Gastrocnemius medialis (tissue), 4 donors: ENCODE results near the gene GABBR2. TPM values are rescaled to one million over a fixed set of nuclear protein-coding genes. Genes with fewer than 3 reads are reported as not detected.

Experiments
- ATAC-seq, 2 donors: fragments of 150-250 bp; one replicate each; pipeline ENCODE4 v1.9.1; 2016
- DNase-seq, 2 donors: peaks; one replicate each; pipeline ENCODE4 v3.0.0-alpha.2; 2019
- H3K27ac ChIP-seq, 4 donors: fragments of 200-600 bp; sonication (generic); 1 replicate in 1 of 4; 2 replicates in 3 of 4; pipeline ENCODE4 v1.5.1; 2016 to 2018; ENCODE audit warnings: mild to moderate bottlenecking in 2 of 4, moderate library complexity in 1 of 4
- H3K27me3 ChIP-seq, 3 donors: fragments of 200-600 bp; sonication (generic) in 2 of 3; 1 replicate in 1 of 3; 2 replicates in 2 of 3; pipeline versions ENCODE4 v1.5.1 to v1.6.0; 2016 to 2019; ENCODE audit warnings: mild to moderate bottlenecking in 1 of 3, moderate library complexity in 1 of 3
- H3K36me3 ChIP-seq, 2 donors: fragments of 200-600 bp; sonication (generic) in 1 of 2; one replicate each; pipeline ENCODE4 v1.5.1; 2017 to 2018
- H3K4me1 ChIP-seq, 2 donors: fragments of 200-600 bp; sonication (generic) in 1 of 2; one replicate each; pipeline ENCODE4 v1.5.1; 2016 to 2017; ENCODE audit warnings: mild to moderate bottlenecking in 2 of 2
- H3K4me3 ChIP-seq, 4 donors: fragments of 200-600 bp; sonication (generic) in 3 of 4; 1 replicate in 1 of 4; 2 replicates in 3 of 4; pipeline ENCODE4 v1.5.1; 2016 to 2019; ENCODE audit warnings: mild to moderate bottlenecking in 2 of 4
- H3K9me3 ChIP-seq, 3 donors: fragments of 200-600 bp; sonication (generic) in 2 of 3; 1 replicate in 1 of 3; 2 replicates in 2 of 3; pipeline ENCODE4 v1.5.1; 2016 to 2019
- POLR2A ChIP-seq, 2 donors: fragments of 450-650 bp; IDR thresholded peaks; one replicate each; pipeline ENCODE4 v1.6.1; 2017; ENCODE audit warnings: antibody characterized with exemption in 2 of 2, mild to moderate bottlenecking in 2 of 2, moderate library complexity in 2 of 2
- in situ Hi-C, 4 donors: fragments of 200-750 bp; cut with MboI; loops; one replicate each; pipeline versions ENCODE4 v1.15.0 to v1.8.0; 2017; ENCODE audit warnings: low sequenced_read_pairs in 4 of 4
- intact Hi-C: fragments of 100-400 bp; cut with DNase I; formaldehyde crosslinking; loops from one replicate; pipeline ENCODE4 v1.15.1; 2023; ENCODE audit warnings: low total_unique reads
- total RNA-seq, 4 donors: library from RNA; depleted of rRNA; stranded (reverse); fragments of >200 nt; gene quantifications; one replicate each; pipeline versions ENCODE4 v1.1.0 to v1.2.3, GENCODE V29; 2016
- TF ChIP-seq, protein P1 (sequence below), 5 experiments: fragments of 450-650 bp in 3 of 5; fragments of 200-600 bp in 2 of 5; sonication (generic) in 2 of 5; IDR thresholded peaks in 4 of 5; conservative IDR thresholded peaks in 1 of 5; 1 replicate in 4 of 5; 2 replicates in 1 of 5; pipeline ENCODE4 v1.5.1; 2016 to 2019; ENCODE audit warnings: antibody characterized with exemption in 5 of 5, mild to moderate bottlenecking in 3 of 5, moderate library complexity in 3 of 5

Gene GABBR2
- total RNA-seq, 4 donors from 2014 or later, result 0.46 to 0.80 TPM; not detected in 2

- peaks cover 0 to 4% (median 0%) of the 10 kb centered on the region in 3 donors for H3K27me3 ChIP-seq
Measured at GRCh38 chr9:98580956-98581355, 127.8 kb downstream of the GABBR2 start.

GRCh38 chr9:98579700-98580099 is 129.0 kb downstream of the GABBR2 start:
- in situ Hi-C loops, result loop anchor here in 1 of 4 donors (10.0 kb wide), 1 partner anchor 55 kb away; no protein-coding TSS in a partner anchor
- H3K4me3 ChIP-seq, result no peak overlapping the region
- TF ChIP-seq, protein P1, sequence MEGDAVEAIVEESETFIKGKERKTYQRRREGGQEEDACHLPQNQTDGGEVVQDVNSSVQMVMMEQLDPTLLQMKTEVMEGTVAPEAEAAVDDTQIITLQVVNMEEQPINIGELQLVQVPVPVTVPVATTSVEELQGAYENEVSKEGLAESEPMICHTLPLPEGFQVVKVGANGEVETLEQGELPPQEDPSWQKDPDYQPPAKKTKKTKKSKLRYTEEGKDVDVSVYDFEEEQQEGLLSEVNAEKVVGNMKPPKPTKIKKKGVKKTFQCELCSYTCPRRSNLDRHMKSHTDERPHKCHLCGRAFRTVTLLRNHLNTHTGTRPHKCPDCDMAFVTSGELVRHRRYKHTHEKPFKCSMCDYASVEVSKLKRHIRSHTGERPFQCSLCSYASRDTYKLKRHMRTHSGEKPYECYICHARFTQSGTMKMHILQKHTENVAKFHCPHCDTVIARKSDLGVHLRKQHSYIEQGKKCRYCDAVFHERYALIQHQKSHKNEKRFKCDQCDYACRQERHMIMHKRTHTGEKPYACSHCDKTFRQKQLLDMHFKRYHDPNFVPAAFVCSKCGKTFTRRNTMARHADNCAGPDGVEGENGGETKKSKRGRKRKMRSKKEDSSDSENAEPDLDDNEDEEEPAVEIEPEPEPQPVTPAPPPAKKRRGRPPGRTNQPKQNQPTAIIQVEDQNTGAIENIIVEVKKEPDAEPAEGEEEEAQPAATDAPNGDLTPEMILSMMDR (IDR thresholded peaks at IDR 0.05 in 4 of 5, conservative IDR thresholded peaks at IDR 0.05 in 1 of 5), result no peak
- TF ChIP-seq POLR2A (IDR thresholded peaks at IDR 0.05), result no peak
- H3K4me1 ChIP-seq, result no peaks in the 10 kb centered on the region
- H3K27ac ChIP-seq, result no peak overlapping the region
- no peaks in the 10 kb centered on the region for H3K36me3 ChIP-seq
- intact Hi-C loops, result loop anchor here (10.0 kb wide), 1 partner anchor 75 kb away; no protein-coding TSS in a partner anchor
- ATAC-seq (no peak), DNase-seq (no peak)
- no peaks in the 10 kb centered on the region for H3K9me3 ChIP-seq
- H3K27me3 ChIP-seq, result peaks cover 0 to 4% (median 0%) of the 10 kb centered on the region in 3 donors

More at GRCh38 chr9:98580956-98581355, 127.8 kb downstream of the GABBR2 start:
- TF ChIP-seq POLR2A (IDR thresholded peaks at IDR 0.05), result no peak
- TF ChIP-seq, protein P1 (IDR thresholded peaks at IDR 0.05 in 4 of 5, conservative IDR thresholded peaks at IDR 0.05 in 1 of 5), result no peak
- no peaks in the 10 kb centered on the region for H3K9me3 ChIP-seq
- DNase-seq, result no peak
- intact Hi-C loops, result no loop called here
- no peak overlapping the region for H3K27ac ChIP-seq
- no peak for ATAC-seq
- no peaks in the 10 kb centered on the region for H3K4me1 ChIP-seq
- in situ Hi-C loops, result loop anchor here in 1 of 4 donors (10.0 kb wide), 1 partner anchor 56 kb away; no protein-coding TSS in a partner anchor
- H3K36me3 ChIP-seq, result no peaks in the 10 kb centered on the region
- no peak overlapping the region for H3K4me3 ChIP-seq

DNA sequence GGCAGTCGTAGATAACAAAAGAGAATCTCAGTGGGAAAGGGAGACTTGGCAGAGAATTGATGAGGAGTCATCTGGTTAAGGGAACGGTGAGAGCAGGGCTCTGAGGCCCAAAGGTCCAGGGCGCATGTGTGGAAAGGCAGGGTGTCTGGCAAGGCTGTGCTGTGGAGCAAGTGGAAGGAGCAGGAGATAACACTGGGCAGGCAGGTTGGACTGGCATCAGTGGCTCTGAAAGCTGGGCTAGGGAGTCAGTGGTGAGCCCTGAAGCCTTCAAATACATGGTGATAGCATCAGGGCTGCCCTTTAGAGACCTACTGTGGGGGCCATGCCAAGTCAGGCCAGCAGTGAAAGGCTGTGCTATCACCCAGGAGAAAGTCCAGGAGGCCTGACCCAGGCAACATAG is 131.3 kb downstream of the GABBR2 start:
- Histone ChIP-seq H3K27me3 (peaks cover 0 to 4% (median 0%) of the 10 kb centered on the region in 3 donors), H3K36me3 (no peaks in the 10 kb centered on the region), H3K4me3 (no peak overlapping the region), H3K4me1 (no peaks in the 10 kb centered on the region), H3K27ac (no peak overlapping the region), H3K9me3 (no peaks in the 10 kb centered on the region)
- DNase-seq (no peak), ATAC-seq (no peak)
- in situ Hi-C loops, result no loop called here
- no peak for TF ChIP-seq POLR2A (IDR thresholded peaks at IDR 0.05)
- TF ChIP-seq, protein P1 (IDR thresholded peaks at IDR 0.05 in 4 of 5, conservative IDR thresholded peaks at IDR 0.05 in 1 of 5), result no peak
- intact Hi-C loops, result loop anchor here (10.0 kb wide), 1 partner anchor 77 kb away; no protein-coding TSS in a partner anchor

- Histone ChIP-seq H3K36me3 (no peaks in the 10 kb centered on the region), H3K27me3 (peaks cover 0 to 4% (median 0%) of the 10 kb centered on the region in 3 donors), H3K4me1 (no peaks in the 10 kb centered on the region), H3K27ac (no peak overlapping the region), H3K9me3 (no peaks in the 10 kb centered on the region), H3K4me3 (no peak overlapping the region)
- ATAC-seq (no peak), DNase-seq (no peak)
- in situ Hi-C loops (no loop called here), intact Hi-C loops (loop anchor here (10.0 kb wide), 1 partner anchor 78 kb away; no protein-coding TSS in a partner anchor)
- TF ChIP-seq POLR2A (IDR thresholded peaks at IDR 0.05), result no peak
- TF ChIP-seq, protein P1 (IDR thresholded peaks at IDR 0.05 in 4 of 5, conservative IDR thresholded peaks at IDR 0.05 in 1 of 5), result no peak
Measured at GRCh38 chr9:98576859-98577258, 131.9 kb downstream of the GABBR2 start.
